ENCODE results near the gene MARK3. TPM values are rescaled to one million over a fixed set of nuclear protein-coding genes. Genes with fewer than 3 reads are reported as not detected.

MARK3 gene
- total and polyA plus RNA-seq, 2 of the 13 experiments (the other 11 are each of a cell fraction or from before 2014, with no cell fraction given), result 47.7 to 56.6 TPM

DNA sequence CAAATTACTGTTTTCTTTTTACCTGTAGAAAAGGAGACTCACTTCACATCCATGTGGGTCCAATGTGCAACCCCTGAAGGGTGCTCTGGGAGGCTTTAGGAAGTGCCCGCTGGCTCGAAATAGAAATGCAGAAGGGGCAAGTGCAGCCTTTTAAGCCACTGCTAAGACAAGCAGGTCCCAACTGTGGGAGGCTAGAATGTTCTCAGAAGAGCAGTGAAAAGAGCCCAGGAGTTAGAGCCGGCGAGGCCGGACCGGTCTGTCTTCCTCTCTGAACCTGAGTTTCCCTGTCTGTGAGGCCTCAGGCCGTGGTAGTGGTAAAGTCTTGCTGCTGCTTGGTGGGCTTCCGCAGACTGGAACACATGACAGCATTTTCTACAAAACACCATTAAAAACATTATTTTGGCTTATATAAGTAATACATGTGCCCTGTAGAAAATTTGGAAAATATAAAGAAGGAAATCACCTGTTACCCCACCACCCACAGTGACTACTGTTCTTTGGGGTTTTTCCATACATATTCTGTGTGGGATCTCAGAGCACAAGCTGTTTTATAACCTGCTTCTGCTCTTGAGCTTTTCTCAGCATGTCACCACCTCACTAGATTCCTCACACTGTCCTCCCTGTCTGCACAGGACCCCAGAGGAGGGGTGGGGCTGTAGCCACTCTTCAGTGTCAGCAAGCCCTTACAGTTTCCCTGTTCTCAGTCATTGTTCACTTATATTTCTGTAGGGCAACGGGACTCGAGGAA is 131.4 kb downstream of the MARK3 start:
- FAIRE-seq (no peak), ATAC-seq (no peak), DNase-seq (ENCODE audit: low spot score) (no peak)
- Histone ChIP-seq H4K20me1 (ENCODE audit: insufficient read depth, low read length) (no peaks in the 10 kb centered on the region), H3K27ac (ENCODE audit: extremely low read length, insufficient read depth, low read length) (no peak overlapping the region), H3K36me3 (replicated peaks in 1 of 2; ENCODE audit: control insufficient read depth in 1 of 2, insufficient read depth in 2 of 2, low read length in 2 of 2) (peaks cover 0 to 10% of the 10 kb centered on the region in 2 experiments; a peak in 3 of 5 replicates), H3K4me3 (replicated peaks in 1 of 3; ENCODE audit: insufficient read depth in 1 of 3, low read depth in 2 of 3, low read length in 3 of 3) (no peak overlapping the region), H3K9ac (ENCODE audit: insufficient read depth, low read depth, low read length) (no peak overlapping the region), H3K27me3 (ENCODE audit: control insufficient read depth in 1 of 2, insufficient read depth in 2 of 2, low read length in 2 of 2) (no peaks in the 10 kb centered on the region), H3K4me1 (ENCODE audit: insufficient read depth, low read length) (peaks cover 44% of the 10 kb centered on the region), H3K79me2 (ENCODE audit: insufficient read depth, low read length) (no peaks in the 10 kb centered on the region), H3K9me3 (ENCODE audit: low read length) (no peaks in the 10 kb centered on the region), H2AFZ (ENCODE audit: low read length) (no peak overlapping the region), H3K4me2 (ENCODE audit: low read depth, low read length) (no peak overlapping the region)
- intact Hi-C loops (cut with micrococcal nuclease; ENCODE audit: unreplicated experiment) (no loop called here), in situ Hi-C loops (cut with HindIII; ENCODE audit: extremely low pct_ligation_motif_present, low pct_unique_long_range_greater_than_20kb) (no loop called here)
- ChIA-PET POLR2A (interaction anchor here (2.6 to 3.1 kb wide), 2 partner anchors 12 to 25 kb away, joined by 7 to 24 read pairs; partner anchors contain the start of gene TRMT61A), CTCF (ENCODE audit: low intra/inter-chr PET ratio, low total read pairs) (no interaction called here)
- BruUV-seq (replicated peaks), result no TSS peak
- TF ChIP-seq ZNF570 (CRISPR knock-in tag; IDR thresholded peaks at IDR 0.05; ENCODE audit: borderline replicate concordance) (no peak), ZBTB38 (CRISPR knock-in tag; IDR thresholded peaks at IDR 0.05) (no peak), SMYD3 (CRISPR knock-in tag; IDR thresholded peaks at IDR 0.05) (no peak), RXRA (CRISPR knock-in tag; IDR thresholded peaks at IDR 0.05) (no peak), ZNF746 (CRISPR knock-in tag; IDR thresholded peaks at IDR 0.05) (no peak), KLF16 (CRISPR knock-in tag; IDR thresholded peaks at IDR 0.05) (no peak), ZFAT (CRISPR knock-in tag; conservative IDR thresholded peaks at IDR 0.05) (no peak), ZNF850 (CRISPR knock-in tag; conservative IDR thresholded peaks at IDR 0.05) (no peak), ZNF879 (CRISPR knock-in tag; IDR thresholded peaks at IDR 0.05) (no peak), NRL (CRISPR knock-in tag; IDR thresholded peaks at IDR 0.05; ENCODE audit: borderline replicate concordance) (no peak), BORCS8-MEF2B (CRISPR knock-in tag; IDR thresholded peaks at IDR 0.05) (no peak), AKAP8 (CRISPR knock-in tag; IDR thresholded peaks at IDR 0.05) (no peak), MAF1 (CRISPR knock-in tag; IDR thresholded peaks at IDR 0.05; ENCODE audit: borderline replicate concordance) (no peak), MLLT10 (CRISPR knock-in tag; IDR thresholded peaks at IDR 0.05) (no peak), ZNF660 (CRISPR knock-in tag; IDR thresholded peaks at IDR 0.05; ENCODE audit: borderline replicate concordance, low read depth) (no peak)
- TF ChIP-seq, protein P1, sequence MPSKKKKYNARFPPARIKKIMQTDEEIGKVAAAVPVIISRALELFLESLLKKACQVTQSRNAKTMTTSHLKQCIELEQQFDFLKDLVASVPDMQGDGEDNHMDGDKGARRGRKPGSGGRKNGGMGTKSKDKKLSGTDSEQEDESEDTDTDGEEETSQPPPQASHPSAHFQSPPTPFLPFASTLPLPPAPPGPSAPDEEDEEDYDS (CRISPR knock-in tag; IDR thresholded peaks at IDR 0.05), result no peak
- WGBS (ENCODE audit: low lambda C conversion rate), result 49% methylated on average over 10 of the region's 10 CpGs
